Neuron (in vitro differentiated cells): ENCODE measurements around the gene GAL3ST2.
"Not testable (repeated sequence)": the region's sequence is repeated elsewhere in the genome, so short reads cannot be mapped to it uniquely, and the experiment has no call there.

Source experiments
- H2AFZ ChIP-seq: one replicate; pipeline ENCODE4 v1.6.1; 2013; ENCODE audit warnings: low read depth, mild to moderate bottlenecking, inconsistent platforms, low read length, moderate library complexity
- H3K27me3 ChIP-seq: one replicate; pipeline ENCODE4 v1.6.1; 2013; ENCODE audit warnings: low read length; ENCODE audit not compliant: insufficient read depth
- H3K36me3 ChIP-seq: one replicate; pipeline ENCODE4 v1.6.1; 2013; ENCODE audit warnings: low read length; ENCODE audit not compliant: insufficient read depth
- H3K4me1 ChIP-seq: one replicate; pipeline ENCODE4 v1.6.1; 2013; ENCODE audit warnings: low read length; ENCODE audit not compliant: insufficient read depth
- H3K4me3 ChIP-seq: 2 replicates; pipeline ENCODE4 v1.5.1; 2013; ENCODE audit warnings: mild to moderate bottlenecking, low read length, moderate library complexity
- H3K9me3 ChIP-seq: one replicate; pipeline ENCODE4 v1.6.1; 2013; ENCODE audit warnings: low read length

GAL3ST2 gene

GRCh38 chr2:241777170-241777685 is 606 bp downstream of the GAL3ST2 start:
- Histone ChIP-seq H2AFZ (no peak overlapping the region), H3K36me3 (no peaks in the 10 kb centered on the region), H3K4me3 (no peak overlapping the region), H3K9me3 (no peaks in the 10 kb centered on the region), H3K27me3 (peaks cover 3% of the 10 kb centered on the region), H3K4me1 (no peaks in the 10 kb centered on the region)

GRCh38 chr2:241777686-241778627 is 1.3 kb downstream of the GAL3ST2 start:
- Histone ChIP-seq H3K4me3 (no peak overlapping the region), H3K36me3 (no peaks in the 10 kb centered on the region), H3K4me1 (no peaks in the 10 kb centered on the region), H2AFZ (no peak overlapping the region), H3K27me3 (peaks cover 3% of the 10 kb centered on the region), H3K9me3 (no peaks in the 10 kb centered on the region)

GRCh38 chr2:241780939-241781569 is 4.4 kb downstream of the GAL3ST2 start:
- Histone ChIP-seq H3K9me3 (no peaks in the 10 kb centered on the region), H3K36me3 (no peaks in the 10 kb centered on the region), H3K27me3 (no peaks in the 10 kb centered on the region), H2AFZ (no peak overlapping the region), H3K4me1 (no peaks in the 10 kb centered on the region), H3K4me3 (no peak overlapping the region)

- H3K4me3 ChIP-seq, H3K9me3 ChIP-seq, H3K27me3 ChIP-seq, H3K4me1 ChIP-seq, H2AFZ ChIP-seq, H3K36me3 ChIP-seq: not testable (repeated sequence)
Measured at GRCh38 chr2:241782053-241782452, 5.4 kb downstream of the GAL3ST2 start.

GRCh38 chr2:241788135-241788534 is 11.5 kb downstream of the GAL3ST2 start:
- Histone ChIP-seq H3K27me3 (no peaks in the 10 kb centered on the region), H3K36me3 (no peaks in the 10 kb centered on the region)

GRCh38 chr2:241788572-241788971 is 11.9 kb downstream of the GAL3ST2 start:
- H3K4me1 ChIP-seq: no peaks in the 10 kb centered on the region
- H3K36me3 ChIP-seq: no peaks in the 10 kb centered on the region
- H3K4me3 ChIP-seq: no peak overlapping the region
- no peaks in the 10 kb centered on the region for H3K27me3 ChIP-seq
- H2AFZ ChIP-seq: no peak overlapping the region
- H3K9me3 ChIP-seq: no peaks in the 10 kb centered on the region

More at GRCh38 chr2:241788135-241788534, 11.5 kb downstream of the GAL3ST2 start:
- Histone ChIP-seq H3K4me1 (no peaks in the 10 kb centered on the region), H3K9me3 (no peaks in the 10 kb centered on the region), H3K4me3 (no peak overlapping the region), H2AFZ (no peak overlapping the region)

GRCh38 chr2:241791385-241791784 is 14.8 kb downstream of the GAL3ST2 start:
- H3K27me3 ChIP-seq, H3K4me3 ChIP-seq, H3K36me3 ChIP-seq, H3K9me3 ChIP-seq, H2AFZ ChIP-seq, H3K4me1 ChIP-seq: not testable (repeated sequence)

- H3K9me3 ChIP-seq: no peaks in the 10 kb centered on the region
- no peak overlapping the region for H3K4me3 ChIP-seq
- no peaks in the 10 kb centered on the region for H3K36me3 ChIP-seq
- no peak overlapping the region for H2AFZ ChIP-seq
- no peaks in the 10 kb centered on the region for H3K4me1 ChIP-seq
- H3K27me3 ChIP-seq: no peaks in the 10 kb centered on the region
Measured at GRCh38 chr2:241793385-241793784, 16.8 kb downstream of the GAL3ST2 start.

GRCh38 chr2:241794250-241794823 is 17.7 kb downstream of the GAL3ST2 start:
- Histone ChIP-seq H3K9me3 (no peaks in the 10 kb centered on the region), H2AFZ (no peak overlapping the region), H3K36me3 (no peaks in the 10 kb centered on the region), H3K27me3 (no peaks in the 10 kb centered on the region), H3K4me1 (no peaks in the 10 kb centered on the region), H3K4me3 (no peak overlapping the region)

- Histone ChIP-seq H3K4me3 (no peak overlapping the region), H3K4me1 (no peaks in the 10 kb centered on the region), H3K36me3 (no peaks in the 10 kb centered on the region), H2AFZ (no peak overlapping the region), H3K9me3 (no peaks in the 10 kb centered on the region), H3K27me3 (no peaks in the 10 kb centered on the region)
Measured at GRCh38 chr2:241795021-241795999, 18.7 kb downstream of the GAL3ST2 start.

- Histone ChIP-seq H3K36me3 (no peaks in the 10 kb centered on the region), H3K4me3 (no peak overlapping the region), H3K27me3 (no peaks in the 10 kb centered on the region)
Measured at GRCh38 chr2:241796209-241796608, 19.6 kb downstream of the GAL3ST2 start.

GRCh38 chr2:241796610-241797138 is 20.1 kb downstream of the GAL3ST2 start:
- Histone ChIP-seq H3K36me3 (no peaks in the 10 kb centered on the region), H3K4me1 (no peaks in the 10 kb centered on the region), H2AFZ (no peak overlapping the region), H3K4me3 (no peak overlapping the region), H3K9me3 (no peaks in the 10 kb centered on the region), H3K27me3 (no peaks in the 10 kb centered on the region)

More at GRCh38 chr2:241796209-241796608, 19.6 kb downstream of the GAL3ST2 start:
- Histone ChIP-seq H2AFZ (no peak overlapping the region), H3K4me1 (no peaks in the 10 kb centered on the region), H3K9me3 (no peaks in the 10 kb centered on the region)
